Prostate gland (tissue), 2 donors: Measurements from ENCODE around the gene JKAMP.

Source experiments
- CTCF ChIP-seq, 4 experiments: fragments of 200-600 bp in 2 of 4; fragments of 450-650 bp in 2 of 4; sonication (generic) in 2 of 4; IDR thresholded peaks; 1 replicate in 3 of 4; 2 replicates in 1 of 4; pipeline ENCODE4 v1.5.1; 2016 to 2019; ENCODE audit warnings: antibody characterized with exemption in 4 of 4, mild to moderate bottlenecking in 2 of 4, moderate library complexity in 2 of 4
- POLR2A ChIP-seq: fragments of 450-650 bp; IDR thresholded peaks from one replicate; pipeline ENCODE4 v1.6.1; 2016; ENCODE audit warnings: antibody characterized with exemption, mild to moderate bottlenecking
- POLR2AphosphoS5 ChIP-seq: sonication (generic); formaldehyde crosslinking; IDR thresholded peaks from one replicate; pipeline ENCODE4 v1.6.1; 2017; ENCODE audit warnings: antibody characterized with exemption

GRCh38 chr14:59458486-59458885 lies 25.8 kb upstream of the JKAMP start:
- no peak for TF ChIP-seq CTCF (IDR thresholded peaks at IDR 0.05)
- TF ChIP-seq POLR2A = no peak
- TF ChIP-seq POLR2AphosphoS5 = no peak
